ENCODE measurements around the gene NT5C2.
A peak's percentile ranks its signal among the peaks of the same experiment; 100 is the strongest.
"Not testable (repeated sequence)": the region's sequence is repeated elsewhere in the genome, so short reads cannot be mapped to it uniquely, and the experiment has no call there.

Gene NT5C2

DNA sequence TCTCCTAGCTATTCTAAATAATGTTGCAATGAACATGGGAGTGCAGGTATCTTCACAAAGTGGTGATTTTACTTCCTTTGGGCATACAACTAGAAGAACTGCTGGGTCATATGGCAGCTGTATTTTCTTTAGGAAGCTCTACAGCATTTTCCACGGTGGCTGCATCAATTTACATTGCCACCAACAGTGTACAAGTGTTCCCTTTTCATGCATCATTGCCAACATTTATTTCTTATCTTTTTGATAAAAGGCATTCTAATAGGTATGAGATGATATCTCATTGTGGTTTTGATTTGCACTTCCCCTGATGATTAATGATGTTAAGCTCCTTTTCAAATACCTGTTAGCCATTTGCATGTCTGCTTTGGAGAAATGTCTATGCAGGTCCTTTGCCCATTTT, 52.6 kb downstream of the NT5C2 start:
- Histone ChIP-seq H3K4me3 (no peak overlapping the region), H3K36me3 (peaks cover 15 to 41% (median 18%) of the 10 kb centered on the region in 3 donors), H3K9me3 (no peaks in the 10 kb centered on the region), H3K4me1 (peaks cover 0 to 53% (median 19%) of the 10 kb centered on the region in 4 donors), H3K27ac (no peak overlapping the region), H3K27me3 (no peaks in the 10 kb centered on the region)
- intact Hi-C loops (cut with DNase I; ENCODE audit: low total_unique reads), result loop anchor here (10.0 kb wide), 1 partner anchor 54 kb away; the partner anchor contains the start of gene NT5C2
- TF ChIP-seq, protein P1, sequence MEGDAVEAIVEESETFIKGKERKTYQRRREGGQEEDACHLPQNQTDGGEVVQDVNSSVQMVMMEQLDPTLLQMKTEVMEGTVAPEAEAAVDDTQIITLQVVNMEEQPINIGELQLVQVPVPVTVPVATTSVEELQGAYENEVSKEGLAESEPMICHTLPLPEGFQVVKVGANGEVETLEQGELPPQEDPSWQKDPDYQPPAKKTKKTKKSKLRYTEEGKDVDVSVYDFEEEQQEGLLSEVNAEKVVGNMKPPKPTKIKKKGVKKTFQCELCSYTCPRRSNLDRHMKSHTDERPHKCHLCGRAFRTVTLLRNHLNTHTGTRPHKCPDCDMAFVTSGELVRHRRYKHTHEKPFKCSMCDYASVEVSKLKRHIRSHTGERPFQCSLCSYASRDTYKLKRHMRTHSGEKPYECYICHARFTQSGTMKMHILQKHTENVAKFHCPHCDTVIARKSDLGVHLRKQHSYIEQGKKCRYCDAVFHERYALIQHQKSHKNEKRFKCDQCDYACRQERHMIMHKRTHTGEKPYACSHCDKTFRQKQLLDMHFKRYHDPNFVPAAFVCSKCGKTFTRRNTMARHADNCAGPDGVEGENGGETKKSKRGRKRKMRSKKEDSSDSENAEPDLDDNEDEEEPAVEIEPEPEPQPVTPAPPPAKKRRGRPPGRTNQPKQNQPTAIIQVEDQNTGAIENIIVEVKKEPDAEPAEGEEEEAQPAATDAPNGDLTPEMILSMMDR (IDR thresholded peaks at IDR 0.05), result no peak
- no peak for DNase-seq

DNA sequence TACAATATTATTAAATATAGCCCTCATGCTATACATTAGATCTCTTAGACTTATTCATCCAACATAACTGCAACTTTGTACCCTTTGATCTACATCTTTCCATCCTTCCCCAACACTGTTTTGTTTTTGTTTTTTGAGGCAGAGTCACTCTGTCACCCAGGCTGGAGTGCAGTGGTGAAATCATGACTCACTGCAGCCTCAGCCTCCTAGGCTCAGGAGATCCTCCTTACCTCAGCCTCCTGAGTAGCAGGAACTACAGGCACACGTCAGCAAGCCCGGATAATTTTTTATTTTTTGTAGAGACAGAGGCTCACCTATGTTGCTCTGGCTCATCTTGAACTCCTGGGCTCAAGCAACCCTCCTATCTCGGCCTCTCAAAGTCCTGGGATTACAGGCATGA, 53.3 kb downstream of the NT5C2 start:
- DNase-seq, result no peak
- no peak overlapping the region for H3K27ac ChIP-seq
- no peaks in the 10 kb centered on the region for H3K27me3 ChIP-seq
- H3K36me3 ChIP-seq, result peaks cover 22 to 41% (median 25%) of the 10 kb centered on the region in 3 donors
- peaks cover 0 to 46% (median 13%) of the 10 kb centered on the region in 4 donors for H3K4me1 ChIP-seq
- H3K4me3 ChIP-seq, result no peak overlapping the region
- H3K9me3 ChIP-seq, result no peaks in the 10 kb centered on the region
- intact Hi-C loops (cut with DNase I; ENCODE audit: low total_unique reads), result loop anchor here (10.0 kb wide), 1 partner anchor 55 kb away; the partner anchor contains the start of gene NT5C2
- TF ChIP-seq, protein P1 (IDR thresholded peaks at IDR 0.05), result no peak

DNA sequence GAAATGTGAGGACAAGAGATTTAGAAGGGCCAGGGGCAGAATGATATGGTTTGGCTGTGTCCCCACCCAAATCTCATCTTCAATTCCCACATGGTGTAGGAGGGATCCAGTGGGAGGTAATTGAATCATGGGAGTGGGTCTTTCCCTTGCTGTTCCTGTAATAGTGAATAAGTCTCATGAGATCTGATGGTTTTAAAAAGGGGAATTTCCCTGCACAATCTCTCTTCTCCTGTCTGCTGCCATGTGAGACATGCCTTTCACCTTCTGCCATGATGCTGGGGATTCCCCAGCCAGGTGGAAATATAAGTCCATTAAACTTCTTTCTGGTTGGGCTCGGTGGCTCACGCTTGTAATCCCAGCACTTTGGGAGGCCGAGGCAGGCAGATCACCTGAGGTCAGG, 57.9 kb downstream of the NT5C2 start:
- DNase-seq; H3K27ac ChIP-seq; H3K4me3 ChIP-seq; H3K9me3 ChIP-seq; H3K27me3 ChIP-seq; intact Hi-C loops (cut with DNase I; ENCODE audit: low total_unique reads): not testable (repeated sequence)
- H3K4me1 ChIP-seq, result peaks cover 0 to 24% (median 2%) of the 10 kb centered on the region in 4 donors
- H3K36me3 ChIP-seq, result peaks cover 40 to 53% (median 45%) of the 10 kb centered on the region in 3 donors

DNA sequence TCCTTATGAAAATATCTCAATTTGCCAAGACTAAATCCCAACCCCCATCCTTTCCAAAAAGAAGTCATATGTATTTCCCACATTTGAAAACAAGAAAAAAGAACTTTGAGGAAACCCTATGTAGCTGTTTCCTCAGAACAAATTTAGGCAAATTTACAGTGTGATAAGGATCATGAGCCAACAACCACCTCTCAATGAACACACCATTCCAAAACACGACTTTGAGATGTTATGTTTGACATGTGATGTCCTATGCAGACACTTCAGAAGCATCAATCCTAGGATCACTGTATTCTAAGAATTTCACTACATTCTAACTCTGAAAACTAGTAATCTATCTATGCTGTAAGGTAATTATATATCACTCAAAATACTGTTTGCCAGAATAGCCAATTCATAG, 62.2 kb downstream of the NT5C2 start:
- H3K36me3 ChIP-seq, result peaks cover 13 to 39% (median 29%) of the 10 kb centered on the region in 3 donors
- peak overlapping the region; percentile 20 to 35 for H3K27ac ChIP-seq
- intact Hi-C loops (cut with DNase I; ENCODE audit: low total_unique reads), result no loop called here
- H3K4me1 ChIP-seq, result peaks cover 0 to 36% (median 7%) of the 10 kb centered on the region in 4 donors
- H3K9me3 ChIP-seq, result no peaks in the 10 kb centered on the region
- H3K4me3 ChIP-seq, result no peak overlapping the region
- TF ChIP-seq, protein P1 (IDR thresholded peaks at IDR 0.05), result no peak
- no peaks in the 10 kb centered on the region for H3K27me3 ChIP-seq
- no peak for DNase-seq

DNA sequence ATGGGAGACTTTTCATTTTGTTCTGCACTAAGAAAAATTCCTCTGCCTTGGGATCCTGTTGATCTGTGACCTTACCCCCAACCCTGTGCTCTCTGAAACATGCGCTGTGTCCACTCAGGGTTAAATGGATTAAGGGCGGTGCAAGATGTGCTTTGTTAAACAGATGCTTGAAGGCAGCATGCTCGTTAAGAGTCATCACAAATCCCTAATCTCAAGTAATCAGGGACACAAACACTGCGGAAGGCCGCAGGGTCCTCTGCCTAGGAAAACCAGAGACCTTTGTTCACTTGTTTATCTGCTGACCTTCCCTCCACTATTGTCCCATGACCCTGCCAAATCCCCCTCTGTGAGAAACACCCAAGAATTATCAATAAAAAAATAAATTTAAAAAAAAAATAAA, 62.9 kb downstream of the NT5C2 start:
- DNase-seq; intact Hi-C loops (cut with DNase I; ENCODE audit: low total_unique reads): not testable (repeated sequence)
- H3K36me3 ChIP-seq, result peaks cover 13 to 32% (median 22%) of the 10 kb centered on the region in 3 donors

DNA sequence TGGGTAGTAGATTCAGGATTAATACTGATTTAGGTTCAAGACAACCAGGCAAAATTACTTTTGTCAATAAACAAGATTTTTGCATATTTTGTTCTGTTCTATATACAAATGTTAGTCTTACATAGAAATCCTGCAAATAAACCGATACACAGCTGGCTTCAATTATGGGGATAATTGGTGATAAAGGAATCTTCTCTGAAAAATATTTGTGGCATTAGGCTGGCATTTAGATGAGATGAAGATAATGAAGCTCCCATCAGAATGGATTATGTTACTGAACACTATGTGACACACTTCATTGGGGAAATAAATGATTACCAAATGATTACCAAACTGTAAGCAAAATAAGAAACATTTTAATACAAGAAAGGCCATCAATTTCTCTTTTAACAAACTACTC, 65.8 kb downstream of the NT5C2 start:
- peak overlapping the region; percentile 37 to 78 for H3K27ac ChIP-seq
- no peak overlapping the region for H3K4me3 ChIP-seq

More for the DNA sequence above, 62.9 kb downstream of the NT5C2 start:
- peaks cover 0 to 43% (median 15%) of the 10 kb centered on the region in 4 donors for H3K4me1 ChIP-seq
- H3K27ac ChIP-seq, H3K27me3 ChIP-seq, H3K4me3 ChIP-seq, H3K9me3 ChIP-seq: not testable (repeated sequence)

More for the DNA sequence above, 65.8 kb downstream of the NT5C2 start:
- intact Hi-C loops (cut with DNase I; ENCODE audit: low total_unique reads), result no loop called here
- H3K4me1 ChIP-seq, result peaks cover 0 to 64% (median 37%) of the 10 kb centered on the region in 4 donors
- peaks cover 0 to 9% (median 7%) of the 10 kb centered on the region in 3 donors for H3K36me3 ChIP-seq
- no peaks in the 10 kb centered on the region for H3K9me3 ChIP-seq
- no peaks in the 10 kb centered on the region for H3K27me3 ChIP-seq
- DNase-seq, result no peak
- TF ChIP-seq, protein P1 (IDR thresholded peaks at IDR 0.05), result no peak

Measured in tibial artery (tissue), 4 donors.